GM18951 (cell line): ENCODE measurements around the gene GRIP2.

Source experiments
- POLR2A ChIP-seq: IDR thresholded peaks from 4 replicates; pipeline ENCODE4 v1.6.1; 2011; ENCODE audit warnings: mild to moderate bottlenecking; ENCODE audit not compliant: insufficient read length, insufficient read depth; ENCODE audit errors: extremely low read depth
- in situ Hi-C: fragments of 300-500 bp; cut with MboI; formaldehyde crosslinking; loops from one replicate; pipeline ENCODE4 v1.12.0; 2022; ENCODE audit warnings: low sequenced_read_pairs, mixed read lengths, inconsistent platforms; ENCODE audit not compliant: unreplicated experiment

Gene GRIP2

GRCh38 chr3:14478956-14479550, 61.1 kb downstream of the GRIP2 start:
- in situ Hi-C loops, result no loop called here
- no peak for TF ChIP-seq POLR2A

GRCh38 chr3:14477311-14477935, 62.7 kb downstream of the GRIP2 start:
- no peak for TF ChIP-seq POLR2A
- in situ Hi-C loops, result no loop called here

GRCh38 chr3:14476583-14477265, 63.4 kb downstream of the GRIP2 start:
- no peak for TF ChIP-seq POLR2A
- in situ Hi-C loops, result no loop called here

GRCh38 chr3:14475621-14476020, 64.5 kb downstream of the GRIP2 start:
- TF ChIP-seq POLR2A, result no peak
- in situ Hi-C loops, result no loop called here

- no peak for TF ChIP-seq POLR2A
- in situ Hi-C loops, result no loop called here
Observed at GRCh38 chr3:14474363-14475081, 65.6 kb downstream of the GRIP2 start.

- in situ Hi-C loops, result no loop called here
- TF ChIP-seq POLR2A, result no peak
Observed at GRCh38 chr3:14473411-14473891, 66.7 kb downstream of the GRIP2 start.

GRCh38 chr3:14472471-14473351, 67.4 kb downstream of the GRIP2 start:
- TF ChIP-seq POLR2A, result no peak
- in situ Hi-C loops, result no loop called here

- TF ChIP-seq POLR2A, result no peak
- in situ Hi-C loops, result no loop called here
Observed at GRCh38 chr3:14471690-14472089, 68.5 kb downstream of the GRIP2 start.

- no peak for TF ChIP-seq POLR2A
Observed at GRCh38 chr3:14471016-14471415, 69.1 kb downstream of the GRIP2 start.

GRCh38 chr3:14470461-14470860, 69.7 kb downstream of the GRIP2 start:
- TF ChIP-seq POLR2A, result no peak
- in situ Hi-C loops, result no loop called here

More at GRCh38 chr3:14471016-14471415, 69.1 kb downstream of the GRIP2 start:
- in situ Hi-C loops, result no loop called here

- in situ Hi-C loops, result loop anchor here (5.0 kb wide), 1 partner anchor 206 kb away; no protein-coding TSS in a partner anchor
Observed at GRCh38 chr3:14468621-14468981, 71.5 kb downstream of the GRIP2 start.

More at GRCh38 chr3:14468621-14468981, 71.5 kb downstream of the GRIP2 start:
- TF ChIP-seq POLR2A, result no peak
